HG03571 (cell line): Measurements from ENCODE around the gene WFDC11.

Experiments
- ATAC-seq: cut with Tn5 transposase; IDR thresholded peaks from one replicate; pipeline ENCODE4 v1.9.1; 2021; ENCODE audit not compliant: unreplicated experiment

WFDC11 gene

GRCh38 chr20:45629496-45630100 lies 40.4 kb downstream of the WFDC11 start, which contains the start of gene WFDC10A:
TSS of gene WFDC10A (plus strand) at chr20:45629739. CDS start at chr20:45629814, 75 bp downstream.
- ATAC-seq, result no peak

- no peak for ATAC-seq
These were observed 43.5 kb downstream of the WFDC11 start for GRCh38 chr20:45626540-45626939.

GRCh38 chr20:45621593-45621992 lies 48.4 kb downstream of the WFDC11 start:
- no peak for ATAC-seq

- no peak for ATAC-seq
These were observed 52.4 kb downstream of the WFDC11 start for GRCh38 chr20:45617591-45617990.

GRCh38 chr20:45612314-45612713 lies 57.7 kb downstream of the WFDC11 start:
- no peak for ATAC-seq

- ATAC-seq, result no peak
These were observed 59.0 kb downstream of the WFDC11 start for GRCh38 chr20:45611054-45611453.

GRCh38 chr20:45607810-45608209 lies 62.2 kb downstream of the WFDC11 start:
- ATAC-seq, result no peak
